GM21367 (cell line): ENCODE measurements around the gene TBC1D10A.

ENCODE experiments used
- ATAC-seq: cut with Tn5 transposase; IDR thresholded peaks from one replicate; pipeline ENCODE4 v1.9.1; 2021; ENCODE audit not compliant: unreplicated experiment

TBC1D10A gene

DNA sequence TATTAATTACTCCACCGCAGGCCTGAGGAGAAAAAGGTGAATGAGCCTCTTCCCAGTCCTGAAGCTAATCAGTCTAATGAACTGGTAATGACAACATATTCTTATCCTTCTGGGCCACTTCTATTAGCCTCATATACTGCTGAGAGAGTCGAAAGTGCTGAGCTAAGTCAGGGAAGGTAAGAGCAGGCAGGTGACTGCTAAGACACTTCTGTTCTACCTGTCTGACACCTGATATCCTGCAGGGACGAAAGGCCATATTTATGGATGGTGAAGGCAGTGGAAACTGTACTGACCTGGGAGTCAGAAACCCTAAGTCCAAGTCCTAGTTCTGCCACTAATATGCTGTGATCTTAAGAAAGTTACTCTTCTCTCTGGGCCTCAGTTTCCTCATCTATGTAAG is 3.5 kb downstream of the TBC1D10A start:
- ATAC-seq = no peak

DNA sequence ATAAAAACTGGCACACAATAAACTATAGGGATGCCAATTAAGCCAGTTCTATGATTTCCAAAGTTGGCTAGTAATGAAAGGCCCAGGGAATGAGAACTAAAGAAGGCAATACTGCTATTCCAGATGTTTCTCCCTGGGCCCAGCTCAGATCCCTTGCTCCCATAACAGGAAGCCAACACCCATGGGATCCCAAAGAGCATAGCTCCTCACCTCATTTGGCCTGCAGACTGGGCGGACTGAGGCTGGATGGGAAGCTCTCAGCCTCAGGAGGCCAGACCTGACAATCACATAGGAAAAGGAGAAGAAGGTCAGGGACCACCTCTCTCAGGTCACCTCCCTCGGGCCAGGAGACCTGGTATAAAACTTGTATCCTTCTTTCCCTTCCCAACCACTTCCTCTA is 5.3 kb downstream of the TBC1D10A start:
- ATAC-seq = no peak

DNA sequence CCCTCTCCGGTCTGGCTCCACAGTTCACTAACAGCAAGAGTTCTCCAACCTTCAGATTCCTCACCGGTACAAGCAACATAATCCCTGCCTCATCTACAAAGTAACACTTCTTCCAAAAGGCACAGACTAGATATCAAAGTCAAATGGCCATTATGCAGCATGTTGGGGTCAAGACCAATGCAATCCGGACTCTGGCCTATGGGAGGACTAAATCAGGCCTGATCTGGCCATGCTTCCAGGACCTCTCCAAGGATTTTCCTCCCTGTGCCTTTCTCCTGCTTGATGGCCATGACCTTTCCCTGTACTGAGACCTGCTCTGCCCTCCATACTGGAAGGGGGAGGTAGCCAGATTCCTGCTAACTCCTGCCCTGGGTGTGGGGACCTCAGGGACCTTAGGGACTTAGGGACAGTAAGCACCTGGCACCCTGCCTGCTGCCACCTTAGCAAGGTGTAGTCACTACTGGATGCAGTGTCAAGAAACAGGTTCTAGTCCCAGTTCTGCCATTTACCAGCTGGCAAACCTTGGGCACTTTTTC is 6.7 kb downstream of the TBC1D10A start:
- no peak for ATAC-seq

DNA sequence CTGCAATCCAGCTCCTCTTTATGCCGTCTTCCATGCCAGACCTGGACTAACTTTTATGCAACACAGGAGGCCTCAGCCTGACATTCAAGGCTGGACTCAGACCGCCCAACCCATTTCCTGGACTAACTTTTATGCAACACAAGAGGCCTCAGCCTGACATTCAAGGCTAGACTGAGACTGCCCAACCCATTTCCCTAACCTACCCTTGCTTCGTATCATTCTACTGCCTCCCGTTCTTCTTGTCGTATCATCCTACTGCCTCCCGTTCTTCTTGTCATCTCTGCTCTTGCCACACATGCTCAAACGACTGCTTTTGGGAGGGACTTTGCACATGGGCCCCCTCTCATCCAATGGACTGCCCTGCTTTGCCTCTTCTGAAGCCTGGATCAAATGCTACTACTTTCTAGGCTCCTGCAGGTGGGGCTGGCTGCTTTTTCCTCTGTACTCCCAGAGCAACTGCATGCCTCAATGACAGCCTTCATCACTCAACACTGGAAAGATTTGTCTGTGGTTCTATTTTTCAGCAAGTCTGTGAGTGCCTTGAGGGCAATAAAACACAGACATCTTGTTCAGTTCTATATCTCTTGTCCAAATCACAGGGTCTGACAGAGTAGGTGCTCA is 7.8 kb downstream of the TBC1D10A start:
- ATAC-seq = no peak

DNA sequence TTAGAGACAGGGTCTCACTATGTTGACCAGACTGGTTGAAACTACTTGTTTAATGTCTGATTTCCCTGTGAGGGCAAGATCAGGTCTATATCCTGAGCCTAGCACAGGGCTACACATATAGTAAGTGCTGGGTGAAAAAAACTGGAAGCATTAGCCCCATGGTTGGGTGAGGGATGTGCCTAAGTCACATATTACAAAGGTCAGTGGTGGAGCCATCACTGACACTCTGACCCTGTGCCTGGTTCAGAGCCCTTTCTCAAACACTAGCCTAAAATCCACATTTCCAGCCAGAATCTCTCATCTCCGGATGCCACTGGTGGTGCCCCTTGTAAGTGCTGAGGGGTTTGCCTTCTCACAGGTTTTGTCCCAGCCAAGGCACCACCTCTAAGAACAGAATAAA is 9.0 kb downstream of the TBC1D10A start:
- no peak for ATAC-seq

DNA sequence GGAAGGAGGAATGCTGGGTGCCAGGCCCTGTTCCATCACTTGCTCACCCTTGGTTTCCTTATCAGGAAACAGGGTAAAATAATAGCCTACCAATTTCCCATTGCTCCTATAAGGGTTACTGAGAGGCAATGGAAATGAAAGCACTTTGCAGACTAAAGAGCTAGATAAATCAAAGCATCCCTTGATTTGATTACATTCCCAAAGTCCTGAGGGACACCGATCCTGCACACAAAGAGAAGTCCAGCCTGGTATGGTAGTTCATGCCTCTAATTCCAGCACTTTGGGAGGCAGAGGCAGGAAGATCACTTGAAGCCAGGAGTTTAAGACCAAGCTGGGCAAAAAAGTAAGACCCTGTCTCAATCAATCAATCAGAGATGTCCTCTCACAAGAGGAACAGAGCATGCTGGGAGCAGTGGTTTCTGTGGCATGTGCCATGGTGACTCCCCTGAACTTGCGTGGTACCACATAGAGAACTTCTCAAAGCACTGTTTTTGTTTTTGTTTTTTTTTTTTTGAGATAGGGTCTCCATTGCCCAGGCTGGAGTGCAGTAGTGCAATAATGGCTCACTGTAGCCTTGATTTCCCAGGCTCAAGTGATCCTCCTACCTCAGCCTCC is 10.7 kb downstream of the TBC1D10A start:
- ATAC-seq = no peak

DNA sequence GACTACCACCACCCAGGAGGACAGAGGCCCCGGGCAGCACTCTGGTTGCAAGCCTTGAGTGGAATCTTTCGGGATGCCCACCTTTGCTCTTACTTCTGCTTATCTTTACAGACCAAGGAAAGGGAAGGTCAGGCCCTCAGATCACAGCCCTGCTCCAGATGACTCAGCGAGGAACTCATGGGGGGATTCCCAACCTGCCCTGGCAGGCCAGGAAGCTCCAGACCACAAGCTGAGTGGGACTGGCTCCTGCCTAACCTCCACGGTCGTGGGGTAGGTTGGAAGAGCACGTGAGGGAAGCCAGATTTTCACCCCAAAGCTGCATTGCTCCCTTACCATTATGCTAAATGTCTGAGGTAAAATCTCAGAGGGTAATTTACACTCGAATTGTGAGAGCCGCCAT is 11.8 kb downstream of the TBC1D10A start:
- ATAC-seq = no peak

DNA sequence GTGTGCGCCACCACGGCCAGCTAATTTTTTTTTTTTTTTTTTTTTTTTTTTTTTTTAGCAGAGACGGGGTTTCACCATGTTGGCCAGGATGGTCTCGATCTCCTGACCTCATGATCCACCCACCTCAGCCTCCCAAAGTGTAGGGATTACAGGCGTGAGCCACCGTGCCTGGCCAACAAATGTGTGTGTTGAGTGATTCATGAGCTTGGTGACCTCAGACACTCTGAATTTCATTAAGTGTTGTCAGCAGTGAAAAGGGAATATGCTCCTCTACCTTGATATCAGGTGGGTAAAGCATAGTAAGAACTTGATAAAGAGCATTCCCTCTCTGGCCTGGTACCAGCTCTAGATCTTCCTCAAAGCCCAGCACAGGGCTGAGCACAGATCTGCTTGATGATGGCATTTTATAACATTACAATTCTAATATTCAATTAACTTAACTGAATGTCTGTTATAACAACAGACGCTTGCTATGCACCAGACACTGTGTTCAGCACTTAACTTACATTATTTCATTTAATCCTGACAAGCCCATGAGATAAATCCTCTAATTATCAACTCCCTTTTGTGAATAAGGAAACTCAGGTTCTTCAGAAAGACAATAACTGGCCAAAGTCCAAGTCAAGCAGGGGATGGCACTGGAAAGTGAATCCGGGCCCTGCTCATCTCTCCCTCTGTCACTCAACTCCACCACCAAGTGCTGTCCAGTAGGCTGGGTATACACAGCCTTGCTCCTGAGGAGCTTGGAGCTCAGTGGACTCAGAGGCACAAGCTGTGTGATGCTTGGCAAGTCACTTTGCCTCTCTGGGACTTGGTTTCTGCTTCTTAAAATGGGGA is 13.0 kb downstream of the TBC1D10A start:
- ATAC-seq = no peak

DNA sequence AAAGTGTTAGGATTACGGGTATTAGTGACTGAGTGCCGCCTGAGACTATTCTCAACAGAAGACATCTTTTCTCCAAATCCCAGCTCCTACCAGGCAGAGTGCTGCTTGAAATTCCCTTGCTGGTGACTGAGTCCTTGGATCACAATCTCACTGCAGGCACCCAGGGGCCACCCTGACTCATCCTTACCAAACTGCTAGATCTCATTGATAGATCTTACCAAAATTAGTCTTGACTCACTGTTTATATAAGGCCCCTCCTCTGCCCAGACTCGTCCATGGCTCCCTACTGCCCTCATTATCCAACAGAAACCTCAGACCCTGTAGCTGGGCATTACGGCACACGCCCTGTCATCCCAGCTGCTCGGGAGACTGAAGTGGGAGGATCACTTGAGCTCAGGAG is 14.7 kb downstream of the TBC1D10A start:
- no peak for ATAC-seq

DNA sequence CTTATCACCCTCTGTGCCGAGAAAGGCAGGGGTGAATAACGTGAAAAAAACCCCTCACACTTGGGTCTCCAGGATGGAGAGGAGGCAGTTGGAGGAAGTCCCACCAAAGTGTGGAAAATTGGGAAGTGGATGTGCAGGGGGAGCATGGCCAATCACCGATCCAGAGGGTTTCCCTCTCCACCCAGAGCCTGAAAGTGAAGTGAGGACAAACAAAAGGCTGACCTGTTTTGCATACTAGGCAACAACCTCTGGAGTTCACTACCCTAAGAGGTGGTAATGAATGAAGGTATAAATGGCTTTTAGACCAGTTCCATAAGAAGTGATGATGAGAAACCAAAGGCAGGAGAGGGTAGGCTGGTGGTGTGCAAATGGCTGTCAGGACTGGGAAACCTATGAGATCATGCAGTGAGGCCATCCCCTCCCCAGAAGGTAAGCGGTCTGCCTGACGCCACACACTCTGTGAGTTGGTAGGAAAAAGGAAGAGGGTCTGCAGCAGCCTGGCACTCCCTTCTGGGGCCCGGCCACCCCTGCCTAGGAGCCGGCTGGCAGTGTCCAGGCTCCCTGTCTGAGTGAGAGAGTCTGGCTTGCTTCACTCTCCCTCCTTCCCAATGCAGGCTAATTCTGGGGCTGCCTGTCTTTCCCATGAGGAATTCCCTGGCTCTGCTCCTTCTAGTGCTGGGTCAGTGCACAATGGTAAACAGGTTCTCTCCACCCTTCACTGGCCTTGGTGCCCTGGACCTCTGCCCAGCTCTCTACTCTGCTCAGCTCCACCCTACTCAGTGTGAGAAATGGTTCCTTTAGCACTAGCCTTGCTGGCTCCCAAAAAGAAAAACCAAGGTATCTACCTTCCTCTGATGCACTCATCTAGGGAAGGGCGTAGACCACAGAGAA is 15.6 kb downstream of the TBC1D10A start:
- ATAC-seq = no peak

DNA sequence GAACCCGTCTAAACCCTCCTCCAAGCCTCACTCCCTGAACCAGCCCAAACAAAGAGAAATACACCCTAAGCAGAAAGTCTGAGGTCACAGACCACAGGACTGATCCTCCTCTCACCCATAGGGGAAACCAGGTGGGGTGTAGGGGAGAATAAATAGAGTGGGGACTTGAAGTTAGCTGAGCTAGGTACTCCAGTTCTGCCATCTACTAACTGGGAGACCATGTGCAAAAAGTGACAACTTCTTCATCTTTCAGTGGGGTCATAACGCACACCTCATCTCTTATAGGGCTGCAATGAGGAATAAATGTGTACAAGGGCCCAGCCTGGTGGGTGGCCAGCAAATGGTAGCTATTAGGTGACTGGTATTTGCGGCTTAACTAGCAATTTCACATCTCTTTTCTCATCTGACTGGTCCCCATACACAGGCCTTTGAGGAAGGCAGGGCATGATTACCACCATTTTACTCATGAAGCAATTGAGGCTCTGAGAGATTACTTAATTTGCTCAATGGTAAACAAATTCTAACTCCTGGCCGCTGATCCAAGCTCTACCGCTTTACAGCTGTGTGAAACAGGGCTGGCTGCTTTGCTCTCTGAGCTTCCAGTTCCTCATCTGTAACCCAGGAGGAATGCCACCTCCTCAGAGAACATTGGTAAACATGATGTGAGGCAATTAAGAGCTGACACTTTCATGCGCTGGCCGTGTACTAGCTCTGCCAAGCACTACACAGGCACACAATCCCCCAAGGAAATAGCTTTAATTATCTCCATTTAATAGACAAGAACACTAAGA is 16.6 kb downstream of the TBC1D10A start:
- no peak for ATAC-seq

DNA sequence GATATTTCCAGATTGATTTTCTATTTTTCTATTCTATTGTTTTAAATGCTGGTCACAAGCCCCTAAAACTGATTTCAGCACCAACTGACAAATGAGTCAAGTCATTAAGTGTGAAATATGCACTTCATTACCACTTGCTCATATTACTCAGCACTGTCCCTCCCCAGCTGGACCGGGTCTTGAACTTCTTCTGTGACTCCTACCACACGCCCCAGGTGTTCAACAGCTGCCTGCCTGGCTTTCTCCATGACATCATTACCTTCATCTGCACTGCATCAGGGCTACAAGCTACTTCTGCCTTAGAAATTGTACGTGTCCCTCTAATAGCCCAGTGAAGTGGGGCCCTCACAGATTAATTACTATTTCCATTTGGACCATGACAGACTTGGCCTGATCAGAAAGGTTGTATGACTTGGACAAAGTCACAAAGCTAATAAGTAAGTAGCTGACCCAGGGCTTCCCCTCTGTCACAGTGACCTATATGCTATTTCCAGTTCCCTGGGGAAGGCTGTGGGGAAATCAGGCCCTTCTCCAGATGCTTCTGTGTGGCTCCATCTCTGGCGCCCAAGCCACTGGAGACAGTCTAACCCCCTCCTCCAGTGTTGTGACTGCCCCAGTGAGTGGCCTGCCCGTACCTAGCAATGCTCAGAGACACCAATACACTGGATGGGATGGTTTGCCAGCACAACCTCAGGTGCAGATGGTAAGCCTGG is 18.1 kb downstream of the TBC1D10A start:
- no peak for ATAC-seq

DNA sequence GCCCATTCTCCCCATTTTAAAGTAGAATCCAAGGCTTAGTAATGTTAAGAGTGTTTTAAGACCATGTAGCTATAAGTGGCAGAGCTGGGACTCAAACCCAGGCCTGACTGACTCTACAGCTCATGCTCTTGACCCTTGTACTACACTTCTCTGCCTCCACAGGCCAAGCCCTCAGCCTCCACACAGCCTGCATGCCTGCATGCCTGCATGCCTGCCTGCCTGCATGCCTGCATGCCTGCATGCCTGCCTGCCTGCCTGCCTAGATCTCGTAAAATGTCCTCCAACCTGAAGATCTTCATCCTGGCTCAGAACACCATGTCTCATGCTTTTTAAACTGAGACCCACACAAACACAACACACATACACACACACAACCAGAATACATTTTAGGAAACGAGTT is 18.6 kb downstream of the TBC1D10A start:
- no peak for ATAC-seq

DNA sequence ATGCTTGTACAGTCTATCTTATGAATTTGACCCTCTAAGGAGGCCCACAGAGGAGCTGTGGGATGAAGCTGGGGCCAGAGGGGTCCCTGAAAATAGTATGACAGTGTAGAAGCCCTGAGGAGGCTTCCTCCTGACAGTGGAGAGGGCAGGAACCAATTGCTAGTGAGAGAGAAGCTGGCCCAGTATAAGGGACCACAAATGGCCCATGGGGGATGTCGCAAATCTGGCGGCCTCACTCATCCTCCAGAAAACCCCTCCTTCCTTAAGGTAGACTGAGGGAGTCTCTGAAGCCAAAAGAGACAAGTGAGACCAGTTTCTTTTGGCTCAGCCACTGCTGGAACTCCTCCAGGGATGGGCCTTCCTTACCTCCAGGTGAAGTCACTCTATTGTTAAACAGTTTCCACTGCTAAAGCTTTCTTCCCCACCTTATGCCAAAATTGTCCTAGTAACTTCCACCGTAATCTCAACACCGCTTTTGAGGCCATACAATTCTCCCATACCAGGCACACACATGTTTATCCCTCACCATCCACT is 19.6 kb downstream of the TBC1D10A start:
- ATAC-seq = no peak

DNA sequence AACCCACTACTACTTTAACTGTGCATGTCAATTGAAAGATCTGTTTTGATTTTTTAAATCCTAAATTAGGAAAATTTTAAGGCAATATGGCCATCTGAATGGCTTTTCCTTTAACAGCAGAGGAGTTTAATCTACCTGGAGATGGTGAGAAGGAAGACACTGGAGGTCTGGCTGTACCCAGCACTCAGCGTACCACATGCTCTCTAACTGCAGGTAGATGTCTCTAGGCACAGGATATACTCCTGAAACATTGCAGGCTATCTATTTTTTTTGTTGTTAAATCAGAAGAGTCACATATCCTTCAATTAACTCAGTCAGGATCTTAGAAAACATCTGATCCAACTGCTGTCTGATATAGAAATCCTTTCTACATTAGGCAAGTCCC is 20.1 kb downstream of the TBC1D10A start:
- no peak for ATAC-seq

DNA sequence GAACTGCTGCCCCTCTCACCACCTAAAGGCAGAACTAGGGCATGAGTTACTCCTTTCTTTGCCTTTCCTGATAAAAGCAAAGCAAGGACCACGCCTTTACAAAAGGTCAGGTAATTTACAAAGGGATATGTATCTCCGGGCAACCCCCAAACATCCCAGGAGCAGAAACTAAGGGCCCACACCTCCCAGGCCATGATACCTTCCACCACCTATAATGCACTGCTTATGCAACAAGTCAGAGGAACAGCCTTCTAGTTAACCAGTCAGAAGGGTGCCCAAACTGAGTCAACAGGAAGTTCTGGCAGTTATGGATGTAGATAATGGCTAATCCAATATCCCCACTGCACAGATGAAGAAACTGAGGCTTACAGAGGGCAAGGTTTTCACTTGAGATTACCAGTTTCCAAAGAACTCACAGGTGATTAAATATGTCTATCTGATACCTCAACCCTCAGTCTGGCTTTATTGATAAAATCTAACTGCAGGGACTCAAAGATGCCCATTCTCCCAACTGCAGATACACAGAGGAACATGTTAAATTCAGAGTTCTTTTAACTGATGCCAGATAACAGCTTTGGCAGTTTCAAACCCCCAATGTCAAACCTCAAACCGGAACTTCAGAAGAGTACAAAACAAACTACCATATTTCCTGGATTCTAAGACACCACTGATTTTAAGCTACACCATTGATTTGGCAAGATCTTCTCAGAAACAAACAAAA is 20.7 kb downstream of the TBC1D10A start:
- no peak for ATAC-seq

DNA sequence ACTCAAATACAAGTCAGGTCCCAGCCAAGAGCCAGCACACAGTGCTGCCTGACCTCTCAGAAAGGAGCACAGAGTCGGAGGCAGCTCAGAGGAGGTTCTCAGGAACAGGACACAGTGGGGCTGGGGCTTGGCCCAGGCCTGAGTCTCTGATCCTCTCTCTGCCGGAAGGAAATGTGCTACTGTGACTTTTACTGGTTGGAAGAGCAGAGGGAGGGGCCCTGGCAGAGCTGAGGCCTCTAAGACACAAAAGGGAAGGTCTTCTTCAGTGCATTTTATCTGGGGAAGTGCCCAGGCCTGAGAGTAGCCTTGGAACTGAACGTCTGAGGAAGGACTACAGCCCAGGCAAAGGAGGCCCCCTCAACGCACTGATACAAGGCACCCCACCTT is 21.2 kb downstream of the TBC1D10A start:
- ATAC-seq = no peak

DNA sequence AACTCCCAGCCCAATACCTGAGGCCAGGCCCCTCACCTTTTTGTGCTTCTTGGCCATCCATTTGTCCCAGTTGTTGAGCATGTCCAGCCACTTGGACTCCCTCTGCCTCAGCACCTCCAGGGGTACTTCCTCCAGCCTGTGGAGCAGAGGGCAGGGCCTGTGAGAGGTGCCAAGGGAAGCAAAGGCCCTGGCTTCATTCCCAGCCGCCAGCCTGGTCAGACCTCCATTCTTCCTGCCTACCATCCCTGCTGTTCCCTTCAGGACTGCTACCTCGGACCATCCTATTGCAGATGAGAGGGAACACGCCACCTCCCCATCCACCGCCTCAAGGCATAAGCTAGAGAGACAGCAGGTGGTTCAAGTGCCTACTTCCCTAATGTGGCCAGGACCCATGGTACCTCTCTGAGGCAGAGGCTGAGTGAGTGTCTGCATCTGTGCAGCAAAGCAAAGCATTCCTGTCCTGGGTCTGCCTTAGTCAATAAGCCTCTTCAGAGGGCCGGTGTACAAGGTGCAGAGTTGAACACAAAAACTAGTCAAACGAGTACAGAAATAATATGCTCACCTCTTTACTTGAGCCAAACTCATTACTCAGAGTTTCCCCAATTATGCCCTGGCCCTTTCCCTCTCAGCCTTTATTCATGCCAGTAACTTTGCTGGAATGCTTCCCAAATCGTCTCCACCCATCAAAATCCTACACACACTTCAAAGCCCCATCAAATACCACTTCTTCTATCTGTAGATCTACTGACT is 22.1 kb downstream of the TBC1D10A start:
- ATAC-seq = no peak
